Neural cell (in vitro differentiated cells): ENCODE measurements around the gene IFIT3. TPM values are rescaled to one million over a fixed set of nuclear protein-coding genes. Genes with fewer than 3 reads are reported as not detected.

Source experiments
- H2AFZ ChIP-seq: fragments of 200-600, 300-800 bp; sonication (generic), shearing (Covaris generic); 2 replicates; pipeline ENCODE4 v1.6.0; 2014; ENCODE audit warnings: low read depth, mild to moderate bottlenecking, antibody characterized with exemption, low read length, moderate library complexity
- H3F3A ChIP-seq: fragments of 200-600 bp; shearing (Covaris generic); 2 replicates; pipeline ENCODE4 v1.6.1; 2016; ENCODE audit warnings: mild to moderate bottlenecking, moderate library complexity, mixed read lengths, antibody characterized with exemption, low read length; ENCODE audit not compliant: insufficient read depth, poor library complexity, severe bottlenecking
- H3K27ac ChIP-seq: fragments of 200-600, 300-800 bp; sonication (generic), shearing (Covaris generic); 2 replicates; pipeline ENCODE4 v1.5.1; 2014; ENCODE audit warnings: mild to moderate bottlenecking, low read length, moderate library complexity
- H3K27me3 ChIP-seq: fragments of 300-800, 200-600 bp; sonication (generic), shearing (Covaris generic); 2 replicates; pipeline ENCODE4 v1.6.0; 2014; ENCODE audit warnings: mild to moderate bottlenecking, low read depth, low read length, moderate library complexity; ENCODE audit not compliant: insufficient read depth
- H3K36me3 ChIP-seq: fragments of 300-800, 200-600 bp; sonication (generic), shearing (Covaris generic); 2 replicates; pipeline ENCODE4 v1.5.1; 2014; ENCODE audit warnings: mild to moderate bottlenecking, antibody characterized with exemption, low read length, moderate library complexity; ENCODE audit not compliant: insufficient read depth
- H3K4me2 ChIP-seq: fragments of 300-800, 200-600 bp; sonication (generic), shearing (Covaris generic); 2 replicates; pipeline ENCODE4 v1.6.0; 2014; ENCODE audit warnings: mild to moderate bottlenecking, low read length
- H3K4me3 ChIP-seq: fragments of 300-800, 200-600 bp; sonication (generic), shearing (Covaris generic); 2 replicates; pipeline ENCODE4 v1.5.1; 2014; ENCODE audit warnings: mild to moderate bottlenecking, low read length, moderate library complexity
- H3K79me2 ChIP-seq: fragments of 200-600 bp; shearing (Covaris generic); replicated peaks from 2 replicates; pipeline ENCODE4 v1.6.0; 2014; ENCODE audit warnings: mild to moderate bottlenecking, low read length, moderate library complexity; ENCODE audit not compliant: insufficient read depth
- H3K9ac ChIP-seq: fragments of 300-800, 200-600 bp; sonication (generic), shearing (Covaris generic); 2 replicates; pipeline ENCODE4 v1.6.1; 2016; ENCODE audit warnings: mild to moderate bottlenecking, low read length, mixed read lengths
- H3K9me2 ChIP-seq: fragments of 200-600 bp; shearing (Covaris generic); 2 replicates; pipeline ENCODE4 v1.6.1; 2016; ENCODE audit warnings: mild to moderate bottlenecking, low read length, mixed read lengths; ENCODE audit not compliant: insufficient read depth
- H3K9me3 ChIP-seq: fragments of 200-600, 300-800 bp; sonication (generic), shearing (Covaris generic); 2 replicates; pipeline ENCODE4 v1.6.1; 2016; ENCODE audit warnings: mild to moderate bottlenecking, mixed run types, low read length, moderate library complexity, mixed read lengths
- H4K20me1 ChIP-seq: fragments of 200-600 bp; shearing (Covaris generic); 2 replicates; pipeline ENCODE4 v1.6.1; 2016; ENCODE audit warnings: mild to moderate bottlenecking, mixed run types; ENCODE audit not compliant: insufficient read depth
- CTCF ChIP-seq: fragments of 450-650 bp; IDR thresholded peaks from 2 replicates; pipeline ENCODE4 v1.5.1; 2014; ENCODE audit warnings: antibody characterized with exemption, mild to moderate bottlenecking, moderate library complexity; ENCODE audit not compliant: poor library complexity, severe bottlenecking
- EP300 ChIP-seq: fragments of 450-650 bp; conservative IDR thresholded peaks from 2 replicates; pipeline ENCODE4 v1.6.1; 2014; ENCODE audit warnings: antibody characterized with exemption, mild to moderate bottlenecking, moderate library complexity; ENCODE audit not compliant: poor library complexity, severe bottlenecking
- EZH2 ChIP-seq: fragments of 200-600, 300-800 bp; shearing (Covaris generic), sonication (generic); IDR thresholded peaks from 2 replicates; pipeline ENCODE4 v1.6.1; 2014; ENCODE audit warnings: antibody characterized with exemption, low read length, borderline replicate concordance, mild to moderate bottlenecking; ENCODE audit not compliant: insufficient read depth, poor library complexity, severe bottlenecking
- MXI1 ChIP-seq: fragments of 450-650 bp; conservative IDR thresholded peaks from 2 replicates; pipeline ENCODE4 v1.6.1; 2014; ENCODE audit warnings: antibody characterized with exemption, mild to moderate bottlenecking; ENCODE audit not compliant: poor library complexity, severe bottlenecking
- POLR2AphosphoS5 ChIP-seq: IDR thresholded peaks from 2 replicates; pipeline ENCODE4 v1.6.1; 2012
- RAD21 ChIP-seq: fragments of 450-650 bp; conservative IDR thresholded peaks from 2 replicates; pipeline ENCODE4 v1.6.1; 2014; ENCODE audit warnings: antibody characterized with exemption, mild to moderate bottlenecking, moderate library complexity
- REST ChIP-seq: IDR thresholded peaks from 2 replicates; pipeline ENCODE4 v1.6.1; 2012; ENCODE audit warnings: borderline replicate concordance
- SMC3 ChIP-seq: fragments of 450-650 bp; conservative IDR thresholded peaks from 2 replicates; pipeline ENCODE4 v1.6.1; 2014; ENCODE audit warnings: antibody characterized with exemption, mild to moderate bottlenecking, moderate library complexity; ENCODE audit not compliant: poor library complexity
- TAF1 ChIP-seq: IDR thresholded peaks from 2 replicates; pipeline ENCODE4 v1.6.1; 2012; ENCODE audit warnings: low read depth
- polyA plus RNA-seq: library from polyadenylated mRNA; depleted of rRNA; stranded (reverse); fragments of >200 nt; gene quantifications from 2 replicates; pipeline ENCODE4 v1.2.3, GENCODE V29; 2014

The IFIT3 gene
- polyA plus RNA-seq, 1 donor from 2014 or later: 0.24 TPM

GRCh38 chr10:89373916-89374711 is 46.3 kb downstream of the IFIT3 start:
- H3K9me2 ChIP-seq: no peaks in the 10 kb centered on the region
- H3K9me3 ChIP-seq: no peaks in the 10 kb centered on the region
- no peak overlapping the region for H3K27ac ChIP-seq
- H3F3A ChIP-seq: no peaks in the 10 kb centered on the region
- H3K4me3 ChIP-seq: no peak overlapping the region
- no peak for TF ChIP-seq EZH2
- H3K9ac ChIP-seq: no peak overlapping the region
- H3K27me3 ChIP-seq: no peaks in the 10 kb centered on the region
- H3K4me2 ChIP-seq: no peak overlapping the region
- H2AFZ ChIP-seq: no peak overlapping the region
- H4K20me1 ChIP-seq: no peaks in the 10 kb centered on the region
- no peaks in the 10 kb centered on the region for H3K79me2 ChIP-seq
- no peaks in the 10 kb centered on the region for H3K36me3 ChIP-seq

GRCh38 chr10:89374713-89375141 is 46.9 kb downstream of the IFIT3 start:
- H3F3A ChIP-seq: no peaks in the 10 kb centered on the region
- H3K27me3 ChIP-seq: no peaks in the 10 kb centered on the region
- no peak overlapping the region for H3K4me2 ChIP-seq
- no peaks in the 10 kb centered on the region for H3K9me2 ChIP-seq
- no peak for TF ChIP-seq EZH2
- TF ChIP-seq MXI1: no peak
- TF ChIP-seq POLR2AphosphoS5: no peak
- TF ChIP-seq SMC3: no peak
- TF ChIP-seq EP300: no peak
- no peak for TF ChIP-seq TAF1
- no peak for TF ChIP-seq CTCF
- TF ChIP-seq RAD21: no peak
- TF ChIP-seq REST: no peak
- no peaks in the 10 kb centered on the region for H3K79me2 ChIP-seq
- H3K9me3 ChIP-seq: no peaks in the 10 kb centered on the region
- H3K4me3 ChIP-seq: no peak overlapping the region
- no peak overlapping the region for H3K27ac ChIP-seq
- no peaks in the 10 kb centered on the region for H3K36me3 ChIP-seq
- H3K9ac ChIP-seq: no peak overlapping the region
- no peaks in the 10 kb centered on the region for H4K20me1 ChIP-seq
- H2AFZ ChIP-seq: no peak overlapping the region
